K562 (cell line): ENCODE measurements around the gene DIP2C. TPM values are rescaled to one million over a fixed set of nuclear protein-coding genes. Genes with fewer than 3 reads are reported as not detected.

Source experiments
- ATAC-seq: fragments of 200-7000 bp; cut with Tn5 transposase; 3 replicates; pipeline ENCODE4 v1.9.1; 2020; ENCODE audit warnings: moderate library complexity
- BruUV-seq: library from RNA; stranded (reverse); fragments of 400-500 nt; replicated peaks from 2 replicates; lab custom pipeline; 2021; lab: Mats Ljungman, UMichigan
- CTCF ChIA-PET: fragments of 300-600 bp; formaldehyde crosslinking; extraction: SDS; loops from one replicate; lab custom pipeline; 2021; ENCODE audit warnings: low intra/inter-chr PET ratio; lab: Yijun Ruan, JAX
- POLR2A ChIA-PET: fragments of 300-600, 350-650 bp; sonication (Branson Sonifier 250); formaldehyde crosslinking; extraction: SDS; loops from one replicate; lab custom pipeline; 2021; ENCODE audit warnings: antibody characterized with exemption, inconsistent platforms; lab: Yijun Ruan, JAX
- DNase-seq, 4 experiments: peaks; one replicate each; pipeline versions ENCODE4 v3.0.0 to v3.0.0-alpha.2; 2011 to 2018; ENCODE audit warnings: low spot score in 3 of 4, mixed read lengths in 3 of 4; ENCODE audit errors: extremely low read depth in 1 of 4
- FAIRE-seq: peaks from 2 replicates; lab custom pipeline; 2011; peaks lifted over from hg19 to GRCh38; lab: Jason Lieb, UNC
- H2AFZ ChIP-seq: 2 replicates; pipeline ENCODE4 v1.6.0; 2011; ENCODE audit warnings: low read depth, low read length, control low read depth, inconsistent platforms
- H3K27ac ChIP-seq: fragments of 200-600 bp; 3 replicates; pipeline ENCODE4 v1.8.0; 2011; ENCODE audit warnings: low read depth, mild to moderate bottlenecking, control low read depth, inconsistent platforms, low read length, moderate library complexity, mixed read lengths; ENCODE audit errors: extremely low read depth
- H3K27me3 ChIP-seq, 2 experiments: fragments of 300-600 bp in 1 of 2; 2 replicates in 1 of 2; 3 replicates in 1 of 2; pipeline versions ENCODE4 v1.6.0 to v1.8.0; 2011; ENCODE audit warnings: inconsistent platforms in 2 of 2, low read length in 2 of 2, mild to moderate bottlenecking in 1 of 2, mixed read lengths in 1 of 2, moderate library complexity in 1 of 2; ENCODE audit not compliant: control insufficient read depth in 2 of 2, insufficient read depth in 2 of 2
- H3K36me3 ChIP-seq: fragments of 300-600 bp; 3 replicates; pipeline ENCODE4 v1.8.0; 2011; ENCODE audit warnings: mild to moderate bottlenecking, low read length, inconsistent platforms; ENCODE audit not compliant: control insufficient read depth, insufficient read depth
- H3K4me1 ChIP-seq, 2 experiments: fragments of 200-600 bp in 1 of 2; replicated peaks in 1 of 2; 2 replicates in 1 of 2; 3 replicates in 1 of 2; pipeline versions ENCODE4 v1.5.1 to v1.8.0; 2011; ENCODE audit warnings: inconsistent platforms in 2 of 2, low read length in 2 of 2, mild to moderate bottlenecking in 1 of 2, mixed read lengths in 1 of 2, moderate library complexity in 1 of 2; ENCODE audit not compliant: control insufficient read depth in 2 of 2, insufficient read depth in 2 of 2
- H3K4me2 ChIP-seq: 2 replicates; pipeline ENCODE4 v1.6.1; 2011; ENCODE audit warnings: low read length, control low read depth, inconsistent platforms, mixed read lengths; ENCODE audit not compliant: insufficient read depth
- H3K4me3 ChIP-seq: fragments of 200-600 bp; sonication (generic), shearing (Covaris generic); 2 replicates; pipeline ENCODE4 v1.5.1; 2016; ENCODE audit warnings: control low read depth, inconsistent platforms
- H3K79me2 ChIP-seq: fragments of 200-600 bp; 3 replicates; pipeline ENCODE4 v1.8.0; 2011; ENCODE audit warnings: low read length, inconsistent platforms; ENCODE audit not compliant: control insufficient read depth, insufficient read depth
- H3K9ac ChIP-seq, 2 experiments: 2 replicates each; pipeline versions ENCODE4 v1.6.0 to v1.6.1; 2011; ENCODE audit warnings: low read depth in 2 of 2, low read length in 2 of 2, control low read depth in 1 of 2, inconsistent platforms in 1 of 2, mild to moderate bottlenecking in 1 of 2, mixed read lengths in 1 of 2; ENCODE audit not compliant: insufficient read depth in 1 of 2
- H3K9me1 ChIP-seq: one replicate; pipeline ENCODE4 v1.6.0; 2011; ENCODE audit warnings: inconsistent platforms, mild to moderate bottlenecking, low read length, moderate library complexity; ENCODE audit not compliant: control insufficient read depth, insufficient read depth
- H3K9me3 ChIP-seq: replicated peaks from 2 replicates; pipeline ENCODE4 v1.5.1; 2011; ENCODE audit warnings: low read depth, low read length, inconsistent platforms; ENCODE audit not compliant: control insufficient read depth, insufficient read depth
- H4K20me1 ChIP-seq: replicated peaks from 2 replicates; pipeline ENCODE4 v1.6.1; 2011; ENCODE audit warnings: low read length, inconsistent platforms, mixed read lengths; ENCODE audit not compliant: control insufficient read depth, insufficient read depth
- BRD9 ChIP-seq: fragments of 450-650 bp; IDR thresholded peaks from 2 replicates; pipeline ENCODE4 v1.6.1; 2018; ENCODE audit warnings: low read depth; ENCODE audit not compliant: partially characterized antibody
- CBFB ChIP-seq: sonication (generic); formaldehyde crosslinking; IDR thresholded peaks from 2 replicates; pipeline ENCODE4 v1.4.0; 2020; ENCODE audit warnings: mild to moderate bottlenecking, missing genetic modification reagents
- CBX2 ChIP-seq: fragments of 200-600 bp; sonication (generic); IDR thresholded peaks from one replicate; pipeline ENCODE4 v1.6.1; 2012; ENCODE audit warnings: mild to moderate bottlenecking, low read length, inconsistent platforms; ENCODE audit not compliant: insufficient read depth, poor library complexity, severe bottlenecking
- CSDE1 ChIP-seq, 2 experiments: fragments of 450-650 bp; IDR thresholded peaks; 2 replicates each; pipeline ENCODE4 v1.6.1; 2016; ENCODE audit warnings: mild to moderate bottlenecking in 1 of 2
- KAT2B ChIP-seq: IDR thresholded peaks from one replicate; pipeline ENCODE4 v1.6.1; 2012; ENCODE audit warnings: low read depth, mild to moderate bottlenecking, control low read depth, inconsistent platforms, low read length, moderate library complexity
- MYC ChIP-seq, 2 experiments: fragments of 250-450 bp in 1 of 2; sonication (Bioruptor Pico) in 1 of 2; IDR thresholded peaks; 2 replicates each; pipeline versions ENCODE4 v1.5.1 to v1.6.1; 2012 to 2021; ENCODE audit warnings: low read depth in 2 of 2, borderline replicate concordance in 1 of 2, improper control_type of control experiment in 1 of 2, low read length in 1 of 2, mild to moderate bottlenecking in 1 of 2, moderate library complexity in 1 of 2
- NFIX ChIP-seq: fragments of 250-450 bp; sonication (Bioruptor Pico); IDR thresholded peaks from 2 replicates; pipeline ENCODE4 v1.4.0; 2020; ENCODE audit warnings: low read depth, mild to moderate bottlenecking, moderate library complexity
- RAD51 ChIP-seq: fragments of 450-650 bp; IDR thresholded peaks from 2 replicates; pipeline ENCODE4 v1.7.1; 2016; ENCODE audit warnings: low read depth, mild to moderate bottlenecking, borderline replicate concordance
- SMAD3 ChIP-seq: fragments of 450-650 bp; formaldehyde crosslinking; conservative IDR thresholded peaks from 2 replicates; pipeline ENCODE4 v1.4.0; 2020; ENCODE audit warnings: mild to moderate bottlenecking
- SP2 ChIP-seq: IDR thresholded peaks from 2 replicates; pipeline ENCODE4 v1.6.1; 2011; ENCODE audit warnings: mild to moderate bottlenecking, low read depth, low read length, moderate library complexity; ENCODE audit not compliant: poor library complexity, severe bottlenecking; ENCODE audit errors: extremely low read depth
- ZC3H11A ChIP-seq: IDR thresholded peaks from 2 replicates; pipeline ENCODE4 v1.6.1; 2012; ENCODE audit warnings: low read depth, low read length, improper control_type of control experiment
- ZKSCAN8 ChIP-seq: fragments of 200-800 bp; sonication (Bioruptor generic); IDR thresholded peaks from 2 replicates; pipeline ENCODE4 v1.6.1; 2016; ENCODE audit warnings: missing genetic modification characterization, missing compliant biosample characterization
- ZNF140 ChIP-seq: fragments of 250-450 bp; sonication (Bioruptor Pico); IDR thresholded peaks from 2 replicates; pipeline ENCODE4 v1.8.0; 2021; ENCODE audit warnings: moderate library complexity, mild to moderate bottlenecking, inconsistent platforms
- ZNF23 ChIP-seq: fragments of 250-450 bp; sonication (Bioruptor Pico); IDR thresholded peaks from 2 replicates; pipeline ENCODE4 v1.4.0; 2020; ENCODE audit warnings: mild to moderate bottlenecking
- WGBS: fragments of 100-300 bp; shearing (Covaris generic); methylation state at CpG from one replicate; pipeline ENCODE4 v1.1.6; 2016; ENCODE audit warnings: low coverage, mixed read lengths; ENCODE audit not compliant: insufficient coverage; ENCODE audit errors: missing lambda C conversion rate; 5-methylcytosine and 5-hydroxymethylcytosine counted together
- in situ Hi-C: fragments of 300-500 bp; cut with MboI; formaldehyde crosslinking; loops from 4 replicates; pipeline ENCODE4 v1.15.0; 2018; ENCODE audit warnings: inconsistent platforms, mixed read lengths
- intact Hi-C: fragments of 100-400 bp; cut with micrococcal nuclease; formaldehyde crosslinking; loops from 2 replicates; pipeline ENCODE4 v1.14.2; 2022
- polyA plus RNA-seq, 8 experiments: library from polyadenylated mRNA; depleted of rRNA in 4 of 8; stranded (reverse) in 5 of 8; unstranded in 3 of 8; fragments of >200 nt; fragmentation: Nextera tagmentation in 2 of 8; fragmentation: Illumina TruSeq in 1 of 8; extraction: Ambion mirVana in 2 of 8; extraction: Trizol in 1 of 8; gene quantifications; 2 replicates each; pipeline versions ENCODE4 v1.2.1 to v1.2.3, GENCODE V29; 2011 to 2014; ENCODE audit warnings: inconsistent platforms in 1 of 8, missing spikeins in 1 of 8
- total RNA-seq, 7 experiments: library from RNA; depleted of rRNA in 6 of 7; stranded (reverse); fragments of >200 nt in 6 of 7; fragmentation: Illumina TruSeq in 2 of 7; extraction: Trizol in 2 of 7; gene quantifications; 2 replicates each; pipeline versions ENCODE4 v1.2.1 to v1.2.3, GENCODE V29; 2011 to 2021; ENCODE audit warnings: low replicate concordance in 1 of 7
- TF ChIP-seq, protein P1 (sequence below): sonication (generic); formaldehyde crosslinking; IDR thresholded peaks from 2 replicates; pipeline ENCODE4 v1.8.0; 2022; ENCODE audit warnings: missing genetic modification reagents, mild to moderate bottlenecking, moderate library complexity, borderline replicate concordance
- TF ChIP-seq, protein P2 (sequence below): fragments of 250-450 bp; sonication (Bioruptor Pico); IDR thresholded peaks from 2 replicates; pipeline ENCODE4 v1.4.0; 2020; ENCODE audit warnings: mild to moderate bottlenecking
- TF ChIP-seq, protein P3 (sequence below): fragments of 250-450 bp; sonication (Bioruptor Pico); IDR thresholded peaks from 2 replicates; pipeline ENCODE4 v1.8.0; 2022; ENCODE audit warnings: inconsistent platforms, mild to moderate bottlenecking, moderate library complexity, borderline replicate concordance
- TF ChIP-seq, protein P4 (sequence below): fragments of 450-650 bp; IDR thresholded peaks from one replicate; pipeline ENCODE4 v1.6.1; 2018; ENCODE audit warnings: mild to moderate bottlenecking, moderate library complexity; ENCODE audit not compliant: partially characterized antibody

The DIP2C gene
- total and polyA plus RNA-seq, 9 of the 15 experiments (the other 6 are each of a cell fraction or from before 2014, with no cell fraction given), result 0.01 TPM; not detected in 8

DNA sequence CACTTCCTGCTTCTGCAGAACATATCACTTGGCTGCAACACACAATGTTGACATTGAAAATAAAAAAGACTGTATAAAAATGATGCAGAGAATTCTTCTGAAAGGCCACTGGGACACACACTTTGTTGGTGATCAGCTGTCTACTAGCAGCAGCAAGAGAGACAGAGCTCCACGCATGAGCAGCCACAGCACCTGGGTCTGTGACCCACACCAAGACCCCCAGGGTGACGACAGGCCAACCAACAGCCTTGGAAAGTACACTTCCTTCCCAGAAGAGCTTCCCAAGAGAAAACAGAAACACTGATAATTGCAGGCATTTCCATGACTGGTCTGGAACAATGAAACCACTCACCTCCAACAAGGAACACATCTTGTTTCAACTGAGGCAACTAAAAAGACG lies 239.0 kb downstream of the DIP2C start:
- no TSS peak for BruUV-seq
- no peak overlapping the region for H3K9ac ChIP-seq
- FAIRE-seq (no peak), ATAC-seq (no peak), DNase-seq (no peak)
- no peaks in the 10 kb centered on the region for H3K9me1 ChIP-seq
- no peaks in the 10 kb centered on the region; the same call in 1 of the 2 replicates for H4K20me1 ChIP-seq
- H3K4me1 ChIP-seq, result no peaks in the 10 kb centered on the region
- H3K36me3 ChIP-seq, result no peaks in the 10 kb centered on the region
- no peak overlapping the region for H3K4me3 ChIP-seq
- H3K27me3 ChIP-seq, result peaks cover 12 to 30% of the 10 kb centered on the region in 2 experiments; a peak in 4 of 5 replicates
- WGBS, result 0% methylated on average over 3 of the region's 3 CpGs
- H2AFZ ChIP-seq, result no peak overlapping the region
- no peaks in the 10 kb centered on the region for H3K79me2 ChIP-seq
- no peak overlapping the region for H3K4me2 ChIP-seq
- no peaks in the 10 kb centered on the region for H3K9me3 ChIP-seq
- H3K27ac ChIP-seq, result no peak overlapping the region
- in situ Hi-C loops, result no loop called here
- ChIA-PET POLR2A (no interaction called here), CTCF (no interaction called here)
- intact Hi-C loops, result no loop called here
- no peak for TF ChIP-seq CBFB
- no peak for TF ChIP-seq ZKSCAN8 (CRISPR knock-in tag)
- TF ChIP-seq, protein P1, sequence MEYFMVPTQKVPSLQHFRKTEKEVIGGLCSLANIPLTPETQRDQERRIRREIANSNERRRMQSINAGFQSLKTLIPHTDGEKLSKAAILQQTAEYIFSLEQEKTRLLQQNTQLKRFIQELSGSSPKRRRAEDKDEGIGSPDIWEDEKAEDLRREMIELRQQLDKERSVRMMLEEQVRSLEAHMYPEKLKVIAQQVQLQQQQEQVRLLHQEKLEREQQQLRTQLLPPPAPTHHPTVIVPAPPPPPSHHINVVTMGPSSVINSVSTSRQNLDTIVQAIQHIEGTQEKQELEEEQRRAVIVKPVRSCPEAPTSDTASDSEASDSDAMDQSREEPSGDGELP (CRISPR knock-in tag), result no peak
- no peak for TF ChIP-seq SP2
- no peak for TF ChIP-seq CSDE1 (IDR thresholded peaks at IDR 0.05)
- TF ChIP-seq MYC (IDR thresholded peaks at IDR 0.05; ENCODE audit: low read depth, low read length), result no peak
- TF ChIP-seq MYC (CRISPR knock-in tag; IDR thresholded peaks at IDR 0.05; ENCODE audit: borderline replicate concordance, low read depth), result no peak
- TF ChIP-seq, protein P2, sequence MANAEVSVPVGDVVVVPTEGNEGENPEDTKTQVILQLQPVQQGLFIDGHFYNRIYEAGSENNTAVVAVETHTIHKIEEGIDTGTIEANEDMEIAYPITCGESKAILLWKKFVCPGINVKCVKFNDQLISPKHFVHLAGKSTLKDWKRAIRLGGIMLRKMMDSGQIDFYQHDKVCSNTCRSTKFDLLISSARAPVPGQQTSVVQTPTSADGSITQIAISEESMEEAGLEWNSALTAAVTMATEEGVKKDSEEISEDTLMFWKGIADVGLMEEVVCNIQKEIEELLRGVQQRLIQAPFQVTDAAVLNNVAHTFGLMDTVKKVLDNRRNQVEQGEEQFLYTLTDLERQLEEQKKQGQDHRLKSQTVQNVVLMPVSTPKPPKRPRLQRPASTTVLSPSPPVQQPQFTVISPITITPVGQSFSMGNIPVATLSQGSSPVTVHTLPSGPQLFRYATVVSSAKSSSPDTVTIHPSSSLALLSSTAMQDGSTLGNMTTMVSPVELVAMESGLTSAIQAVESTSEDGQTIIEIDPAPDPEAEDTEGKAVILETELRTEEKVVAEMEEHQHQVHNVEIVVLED (CRISPR knock-in tag), result no peak
- TF ChIP-seq CBX2, result no peak
- no peak for TF ChIP-seq ZNF140 (CRISPR knock-in tag)
- no peak for TF ChIP-seq ZC3H11A
- no peak for TF ChIP-seq ZNF23 (CRISPR knock-in tag)
- no peak for TF ChIP-seq BRD9
- TF ChIP-seq, protein P3, sequence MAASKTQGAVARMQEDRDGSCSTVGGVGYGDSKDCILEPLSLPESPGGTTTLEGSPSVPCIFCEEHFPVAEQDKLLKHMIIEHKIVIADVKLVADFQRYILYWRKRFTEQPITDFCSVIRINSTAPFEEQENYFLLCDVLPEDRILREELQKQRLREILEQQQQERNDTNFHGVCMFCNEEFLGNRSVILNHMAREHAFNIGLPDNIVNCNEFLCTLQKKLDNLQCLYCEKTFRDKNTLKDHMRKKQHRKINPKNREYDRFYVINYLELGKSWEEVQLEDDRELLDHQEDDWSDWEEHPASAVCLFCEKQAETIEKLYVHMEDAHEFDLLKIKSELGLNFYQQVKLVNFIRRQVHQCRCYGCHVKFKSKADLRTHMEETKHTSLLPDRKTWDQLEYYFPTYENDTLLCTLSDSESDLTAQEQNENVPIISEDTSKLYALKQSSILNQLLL (CRISPR knock-in tag), result no peak
- no peak for TF ChIP-seq RAD51
- no peak for TF ChIP-seq KAT2B
- TF ChIP-seq SMAD3 (CRISPR knock-in tag), result no peak
- TF ChIP-seq NFIX (CRISPR knock-in tag), result no peak
- TF ChIP-seq, protein P4, sequence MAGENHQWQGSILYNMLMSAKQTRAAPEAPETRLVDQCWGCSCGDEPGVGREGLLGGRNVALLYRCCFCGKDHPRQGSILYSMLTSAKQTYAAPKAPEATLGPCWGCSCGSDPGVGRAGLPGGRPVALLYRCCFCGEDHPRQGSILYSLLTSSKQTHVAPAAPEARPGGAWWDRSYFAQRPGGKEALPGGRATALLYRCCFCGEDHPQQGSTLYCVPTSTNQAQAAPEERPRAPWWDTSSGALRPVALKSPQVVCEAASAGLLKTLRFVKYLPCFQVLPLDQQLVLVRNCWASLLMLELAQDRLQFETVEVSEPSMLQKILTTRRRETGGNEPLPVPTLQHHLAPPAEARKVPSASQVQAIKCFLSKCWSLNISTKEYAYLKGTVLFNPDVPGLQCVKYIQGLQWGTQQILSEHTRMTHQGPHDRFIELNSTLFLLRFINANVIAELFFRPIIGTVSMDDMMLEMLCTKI, result no peak
